H1 (cell line): ENCODE measurements around the gene ALG6.

Experiments
- CHD2 ChIP-seq: IDR thresholded peaks from 2 replicates; pipeline ENCODE4 v1.6.1; 2012; ENCODE audit warnings: low read length, improper control_type of control experiment
- CTCF ChIP-seq, 3 experiments: IDR thresholded peaks; 1 replicate in 2 of 3; 2 replicates in 1 of 3; pipeline versions ENCODE4 v1.5.1 to v1.6.1; 2011; ENCODE audit warnings: low read length in 3 of 3, mild to moderate bottlenecking in 3 of 3, inconsistent platforms in 2 of 3, low read depth in 1 of 3, moderate library complexity in 1 of 3; ENCODE audit not compliant: insufficient read depth in 1 of 3; ENCODE audit errors: control extremely low read depth in 1 of 3
- EZH2 ChIP-seq: fragments of 200-600 bp; sonication (generic); IDR thresholded peaks from 2 replicates; pipeline ENCODE4 v1.7.1; 2012; ENCODE audit warnings: low read depth, mild to moderate bottlenecking, moderate library complexity, low read length, inconsistent platforms; ENCODE audit not compliant: severe bottlenecking
- HDAC6 ChIP-seq: IDR thresholded peaks from one replicate; pipeline ENCODE4 v1.7.1; 2012; ENCODE audit warnings: low read depth, mild to moderate bottlenecking, inconsistent platforms, low read length, moderate library complexity
- KDM1A ChIP-seq: fragments of 200-600, 300-600 bp; sonication (generic); IDR thresholded peaks from 2 replicates; pipeline ENCODE4 v1.7.1; 2016; ENCODE audit warnings: mild to moderate bottlenecking, low read length, borderline replicate concordance
- POLR2A ChIP-seq, 2 experiments: IDR thresholded peaks; 1 replicate in 1 of 2; 2 replicates in 1 of 2; pipeline ENCODE4 v1.6.1; 2011; ENCODE audit warnings: low read depth in 2 of 2, low read length in 2 of 2, mild to moderate bottlenecking in 2 of 2; ENCODE audit errors: control extremely low read depth in 1 of 2
- TAF7 ChIP-seq: optimal IDR thresholded peaks from 2 replicates; pipeline ENCODE3; 2011; ENCODE audit warnings: low read depth, mild to moderate bottlenecking, inconsistent platforms, low read length, moderate library complexity, borderline replicate concordance
- TBP ChIP-seq: IDR thresholded peaks from 2 replicates; pipeline ENCODE4 v1.6.1; 2011; ENCODE audit warnings: low read depth, low read length, improper control_type of control experiment
- ZNF274 ChIP-seq: IDR thresholded peaks from 2 replicates; pipeline ENCODE4 v1.7.0; 2012; ENCODE audit warnings: low read length, borderline replicate concordance; ENCODE audit errors: extremely low read depth

GRCh38 chr1:63322944-63323864, 44.2 kb upstream of the ALG6 start:
- TF ChIP-seq EZH2, result peak; percentile 30
- TF ChIP-seq CTCF (IDR thresholded peaks at IDR 0.05; ENCODE audit: control extremely low read depth in 1 of 3, insufficient read depth in 1 of 3, low read depth in 1 of 3, low read length in 3 of 3), result peak in 1 of 3 experiments; percentile 6; a peak in 1 of 4 replicates
- TF ChIP-seq HDAC6, result no peak
- TF ChIP-seq POLR2A (IDR thresholded peaks at IDR 0.05; ENCODE audit: control extremely low read depth in 1 of 2, low read depth in 2 of 2, low read length in 2 of 2), result no peak
- no peak for TF ChIP-seq KDM1A
- TF ChIP-seq CHD2, result no peak
- no peak for TF ChIP-seq ZNF274
- no peak for TF ChIP-seq TAF7
- no peak; the same call in 1 of the 2 replicates for TF ChIP-seq TBP
